Activated T-helper 17 cell treated with anti-CD3 and anti-CD28 coated beads, Interleukin-2, amount 50 U/mL, for 72 hours (primary cell): ENCODE data around the gene GCNT4. TPM values are rescaled to one million over a fixed set of nuclear protein-coding genes. Genes with fewer than 3 reads are reported as not detected.

Experiments
- ATAC-seq: fragments of 150-1000 bp; cut with Tn5 transposase; replicated peaks from 2 replicates; pipeline ENCODE4 v1.10.0; 2021; ENCODE audit warnings: mild to moderate bottlenecking, moderate library complexity
- H3K27ac Mint-ChIP-seq: one replicate; pipeline ENCODE4 v1.8.0; 2022; ENCODE audit warnings: mixed read lengths
- H3K27me3 Mint-ChIP-seq: one replicate; pipeline ENCODE4 v1.8.0; 2022; ENCODE audit warnings: mixed read lengths
- H3K36me3 Mint-ChIP-seq: one replicate; pipeline ENCODE4 v1.8.0; 2022; ENCODE audit warnings: low read depth, mild to moderate bottlenecking, mixed read lengths
- H3K4me1 Mint-ChIP-seq: one replicate; pipeline ENCODE4 v1.8.0; 2022; ENCODE audit warnings: mixed read lengths
- H3K4me3 Mint-ChIP-seq: one replicate; pipeline ENCODE4 v1.8.0; 2022; ENCODE audit warnings: mild to moderate bottlenecking, mixed read lengths
- H3K9me3 Mint-ChIP-seq: one replicate; pipeline ENCODE4 v1.8.0; 2022; ENCODE audit warnings: mixed read lengths
- total RNA-seq, 2 donors: library from RNA; stranded (reverse); gene quantifications; one replicate each; pipeline ENCODE4 v1.2.3, GENCODE V29; 2022

GCNT4 gene
- total RNA-seq, 2 donors from 2014 or later: 0.91 to 3.9 TPM

GRCh38 chr5:75058986-75059535, 6.7 kb upstream of the GCNT4 start:
- Mint-ChIP-seq H3K4me3 (peak overlapping the region; percentile 56), H3K27me3 (no peaks in the 10 kb centered on the region), H3K4me1 (peaks cover 28% of the 10 kb centered on the region), H3K36me3 (no peaks in the 10 kb centered on the region), H3K9me3 (no peaks in the 10 kb centered on the region), H3K27ac (peak overlapping the region; percentile 82)
- ATAC-seq: peak; percentile 48

- Mint-ChIP-seq H3K4me1 (peaks cover 23% of the 10 kb centered on the region), H3K27ac (no peak overlapping the region), H3K27me3 (no peaks in the 10 kb centered on the region), H3K36me3 (no peaks in the 10 kb centered on the region), H3K4me3 (peak overlapping the region; percentile 4), H3K9me3 (no peaks in the 10 kb centered on the region)
- ATAC-seq: no peak
Observed at GRCh38 chr5:75057561-75057960, 5.2 kb upstream of the GCNT4 start.

GRCh38 chr5:75055727-75056144, 3.4 kb upstream of the GCNT4 start:
- Mint-ChIP-seq H3K36me3 (peaks cover 7% of the 10 kb centered on the region), H3K4me3 (no peak overlapping the region), H3K27ac (no peak overlapping the region), H3K9me3 (no peaks in the 10 kb centered on the region), H3K27me3 (no peaks in the 10 kb centered on the region), H3K4me1 (peaks cover 31% of the 10 kb centered on the region)
- no peak for ATAC-seq

GRCh38 chr5:75054134-75054930, 2.0 kb upstream of the GCNT4 start:
- no peaks in the 10 kb centered on the region for H3K27me3 Mint-ChIP-seq
- peak overlapping the region; percentile 80 for H3K27ac Mint-ChIP-seq
- peak overlapping the region; percentile 85 for H3K4me3 Mint-ChIP-seq
- no peaks in the 10 kb centered on the region for H3K9me3 Mint-ChIP-seq
- ATAC-seq: no peak
- peaks cover 7% of the 10 kb centered on the region for H3K36me3 Mint-ChIP-seq
- H3K4me1 Mint-ChIP-seq: peaks cover 38% of the 10 kb centered on the region

GRCh38 chr5:75053304-75054133, 1.2 kb upstream of the GCNT4 start:
- Mint-ChIP-seq H3K9me3 (no peaks in the 10 kb centered on the region), H3K4me3 (peak overlapping the region; percentile 85), H3K36me3 (peaks cover 7% of the 10 kb centered on the region), H3K4me1 (peaks cover 33% of the 10 kb centered on the region), H3K27ac (peak overlapping the region; percentile 80), H3K27me3 (no peaks in the 10 kb centered on the region)
- peak; percentile 56 for ATAC-seq

- peaks cover 7% of the 10 kb centered on the region for H3K36me3 Mint-ChIP-seq
- no peaks in the 10 kb centered on the region for H3K27me3 Mint-ChIP-seq
- H3K4me1 Mint-ChIP-seq: peaks cover 33% of the 10 kb centered on the region
- no peak for ATAC-seq
- H3K27ac Mint-ChIP-seq: no peak overlapping the region
- peak overlapping the region; percentile 85 for H3K4me3 Mint-ChIP-seq
- H3K9me3 Mint-ChIP-seq: no peaks in the 10 kb centered on the region
Observed at GRCh38 chr5:75053054-75053303, 621 bp upstream of the GCNT4 start.

- H3K4me3 Mint-ChIP-seq: peak overlapping the region; percentile 75
- no peaks in the 10 kb centered on the region for H3K9me3 Mint-ChIP-seq
- ATAC-seq: peak; percentile 38
- H3K27ac Mint-ChIP-seq: peak overlapping the region; percentile 53
- H3K4me1 Mint-ChIP-seq: peaks cover 31% of the 10 kb centered on the region
- H3K36me3 Mint-ChIP-seq: peaks cover 21% of the 10 kb centered on the region
- H3K27me3 Mint-ChIP-seq: no peaks in the 10 kb centered on the region
Observed at GRCh38 chr5:75051217-75051751, 1.1 kb downstream of the GCNT4 start.

GRCh38 chr5:75050415-75050814, 1.9 kb downstream of the GCNT4 start:
- Mint-ChIP-seq H3K27me3 (peaks cover 4% of the 10 kb centered on the region), H3K4me3 (peak overlapping the region; percentile 75), H3K4me1 (peaks cover 32% of the 10 kb centered on the region), H3K27ac (peak overlapping the region; percentile 53), H3K36me3 (peaks cover 28% of the 10 kb centered on the region), H3K9me3 (no peaks in the 10 kb centered on the region)
- no peak for ATAC-seq

GRCh38 chr5:75049456-75050351, 2.7 kb downstream of the GCNT4 start:
- H3K4me1 Mint-ChIP-seq: peaks cover 37% of the 10 kb centered on the region
- peak overlapping the region; percentile 53 for H3K27ac Mint-ChIP-seq
- H3K36me3 Mint-ChIP-seq: peaks cover 34% of the 10 kb centered on the region
- peak; percentile 23 for ATAC-seq
- H3K27me3 Mint-ChIP-seq: peaks cover 4% of the 10 kb centered on the region
- peak overlapping the region; percentile 75 for H3K4me3 Mint-ChIP-seq
- H3K9me3 Mint-ChIP-seq: no peaks in the 10 kb centered on the region

GRCh38 chr5:75048457-75048953, 3.9 kb downstream of the GCNT4 start:
- Mint-ChIP-seq H3K27ac (no peak overlapping the region), H3K36me3 (peaks cover 45% of the 10 kb centered on the region), H3K9me3 (no peaks in the 10 kb centered on the region), H3K4me3 (peak overlapping the region; percentile 75), H3K4me1 (peaks cover 41% of the 10 kb centered on the region), H3K27me3 (peaks cover 4% of the 10 kb centered on the region)
- ATAC-seq: no peak

GRCh38 chr5:75047356-75047755, 5.0 kb downstream of the GCNT4 start:
- Mint-ChIP-seq H3K9me3 (no peaks in the 10 kb centered on the region), H3K36me3 (peaks cover 55% of the 10 kb centered on the region), H3K4me1 (peaks cover 41% of the 10 kb centered on the region), H3K27ac (no peak overlapping the region), H3K4me3 (no peak overlapping the region), H3K27me3 (peaks cover 4% of the 10 kb centered on the region)
- no peak for ATAC-seq

GRCh38 chr5:75046366-75047142, 5.8 kb downstream of the GCNT4 start:
- no peak overlapping the region for H3K4me3 Mint-ChIP-seq
- H3K4me1 Mint-ChIP-seq: peaks cover 41% of the 10 kb centered on the region
- peaks cover 4% of the 10 kb centered on the region for H3K27me3 Mint-ChIP-seq
- H3K36me3 Mint-ChIP-seq: peaks cover 53% of the 10 kb centered on the region
- no peak for ATAC-seq
- no peak overlapping the region for H3K27ac Mint-ChIP-seq
- no peaks in the 10 kb centered on the region for H3K9me3 Mint-ChIP-seq

GRCh38 chr5:75045071-75045470, 7.3 kb downstream of the GCNT4 start:
- Mint-ChIP-seq H3K27me3 (peaks cover 4% of the 10 kb centered on the region), H3K4me3 (no peak overlapping the region), H3K4me1 (peaks cover 27% of the 10 kb centered on the region), H3K36me3 (peaks cover 61% of the 10 kb centered on the region), H3K9me3 (no peaks in the 10 kb centered on the region), H3K27ac (no peak overlapping the region)
- peak; percentile 63 for ATAC-seq
